Spleen (tissue), 11 donors: Measurements from ENCODE around the gene C1QC. TPM values are rescaled to one million over a fixed set of nuclear protein-coding genes. Genes with fewer than 3 reads are reported as not detected.
A peak's percentile ranks its signal among the peaks of the same experiment; 100 is the strongest.

Source experiments
- DNase-seq: peaks from one replicate; pipeline ENCODE4 v3.0.0-alpha.2; 2020
- H3K27ac ChIP-seq, 8 donors: fragments of 200-600 bp; sonication (generic) in 7 of 8; 1 replicate in 4 of 8; 2 replicates in 4 of 8; pipeline versions ENCODE4 v1.5.0 to v1.8.0; 2016 to 2021; ENCODE audit warnings: inconsistent platforms in 4 of 8, mild to moderate bottlenecking in 4 of 8, moderate library complexity in 1 of 8
- H3K27me3 ChIP-seq, 7 donors: fragments of 200-600 bp; sonication (generic) in 6 of 7; replicated peaks in 1 of 7; 1 replicate in 4 of 7; 2 replicates in 3 of 7; pipeline versions ENCODE4 v1.5.0 to v1.8.0; 2016 to 2021; ENCODE audit warnings: inconsistent platforms in 3 of 7, mild to moderate bottlenecking in 1 of 7
- H3K36me3 ChIP-seq, 6 donors: fragments of 200-600 bp; sonication (generic) in 5 of 6; 1 replicate in 4 of 6; 2 replicates in 2 of 6; pipeline versions ENCODE4 v1.5.0 to v1.8.0; 2016 to 2021; ENCODE audit warnings: inconsistent platforms in 2 of 6
- H3K4me1 ChIP-seq, 6 donors: fragments of 200-600 bp; sonication (generic) in 5 of 6; 1 replicate in 3 of 6; 2 replicates in 3 of 6; pipeline versions ENCODE4 v1.5.0 to v1.8.0; 2016 to 2021; ENCODE audit warnings: inconsistent platforms in 3 of 6
- H3K4me3 ChIP-seq, 8 donors: fragments of 200-600 bp; sonication (generic) in 7 of 8; 1 replicate in 4 of 8; 2 replicates in 4 of 8; pipeline versions ENCODE4 v1.5.0 to v1.8.0; 2016 to 2021; ENCODE audit warnings: inconsistent platforms in 4 of 8, mild to moderate bottlenecking in 4 of 8, moderate library complexity in 2 of 8
- H3K9me3 ChIP-seq, 8 donors: fragments of 200-600 bp; sonication (generic) in 7 of 8; 1 replicate in 4 of 8; 2 replicates in 4 of 8; pipeline versions ENCODE4 v1.5.0 to v1.8.0; 2016 to 2021; ENCODE audit warnings: inconsistent platforms in 4 of 8
- POLR2A ChIP-seq, 3 donors: fragments of 450-650 bp; IDR thresholded peaks; one replicate each; pipeline ENCODE4 v1.5.1; 2017; ENCODE audit warnings: antibody characterized with exemption in 3 of 3, mild to moderate bottlenecking in 1 of 3
- POLR2AphosphoS5 ChIP-seq, 3 donors: sonication (generic); formaldehyde crosslinking; IDR thresholded peaks; one replicate each; pipeline ENCODE4 v1.5.1; 2017; ENCODE audit warnings: antibody characterized with exemption in 3 of 3
- WGBS, 5 donors: extraction: QIAGEN DNeasy Blood & Tissue Kit in 3 of 5; methylation state at CpG; one replicate each; pipeline versions ENCODE4 v1.1.5 to v1.1.7; 2013 to 2018; 5-methylcytosine and 5-hydroxymethylcytosine counted together
- intact Hi-C: fragments of 100-400 bp; cut with DNase I; formaldehyde crosslinking; loops from one replicate; pipeline ENCODE4 v1.15.0; 2023; ENCODE audit warnings: low total_unique reads
- polyA plus RNA-seq, 3 donors: library from polyadenylated mRNA; stranded (reverse); fragments of 200-250 nt; gene quantifications; one replicate each; pipeline ENCODE4 v1.2.1, GENCODE V29; 2013
- total RNA-seq, 7 donors: library from RNA; depleted of rRNA in 3 of 7; stranded (reverse); fragments of >200 nt in 3 of 7; fragmentation: NEBNext Ultra II Directional in 4 of 7; extraction: Animal tissue kit (Norgen Biotek cat#: 25700) in 4 of 7; gene quantifications; one replicate each; pipeline versions ENCODE4 v1.1.0 to v1.2.1, GENCODE V29; 2016 to 2021
- TF ChIP-seq, protein P1 (sequence below), 11 experiments: fragments of 200-600 bp in 7 of 11; fragments of 450-650 bp in 4 of 11; sonication (generic) in 4 of 11; IDR thresholded peaks in 8 of 11; conservative IDR thresholded peaks in 3 of 11; 1 replicate in 7 of 11; 2 replicates in 4 of 11; pipeline versions ENCODE4 v1.4.0 to v1.8.0; 2016 to 2021; ENCODE audit warnings: antibody characterized with exemption in 11 of 11, inconsistent platforms in 4 of 11, mild to moderate bottlenecking in 1 of 11
- donor health status: healthy with polysubstance abuse.
- donor health status: DM: no; HTN: no; CAD: no; lungs with moderate emphysema.
- donor health status: DM: no; HTN: no; CAD: no.
- donor health status: Bipolar disorder and iron deficiency.
- donor health status: healthy.
- donor health status: DM: no; HTN: no; CAD: no.
- donor health status: DM: yes; HTN: yes; CAD: no.

C1QC gene
- total and polyA plus RNA-seq, 10 donors = 98.7 to 1,691 (median 1,058) TPM

DNA sequence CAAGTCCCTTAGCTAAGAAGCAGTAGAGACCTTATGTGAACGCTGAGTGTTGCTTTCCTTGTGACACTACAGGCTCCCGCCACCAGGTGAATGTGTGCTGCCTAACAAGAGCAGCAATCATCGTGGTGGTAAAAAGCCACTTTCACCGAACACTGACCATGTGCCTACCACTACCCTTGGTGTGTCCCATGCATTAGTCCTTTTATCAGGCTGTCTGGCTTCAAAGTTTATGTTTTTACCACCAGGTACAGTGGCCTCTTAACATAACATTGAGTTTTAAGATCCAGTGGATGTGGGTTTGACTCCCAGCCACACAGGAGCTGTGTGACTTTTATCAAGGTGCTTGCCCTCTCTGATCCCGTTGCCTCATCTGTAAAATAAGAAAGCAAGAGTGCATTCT, 11.3 kb downstream of the C1QC start:
- Histone ChIP-seq H3K27ac (peak overlapping the region in 5 of 8 donors; percentile 57 to 79 (median 71)), H3K4me1 (no peaks in the 10 kb centered on the region), H3K36me3 (peaks cover 0 to 8% (median 0%) of the 10 kb centered on the region in 6 donors), H3K27me3 (peaks cover 0 to 27% (median 0%) of the 10 kb centered on the region in 7 donors), H3K9me3 (no peaks in the 10 kb centered on the region), H3K4me3 (peak overlapping the region in 6 of 8 donors; percentile 18 to 59 (median 28))
- TF ChIP-seq POLR2AphosphoS5 (IDR thresholded peaks at IDR 0.05) (no peak), POLR2A (IDR thresholded peaks at IDR 0.05) (no peak)
- TF ChIP-seq, protein P1, sequence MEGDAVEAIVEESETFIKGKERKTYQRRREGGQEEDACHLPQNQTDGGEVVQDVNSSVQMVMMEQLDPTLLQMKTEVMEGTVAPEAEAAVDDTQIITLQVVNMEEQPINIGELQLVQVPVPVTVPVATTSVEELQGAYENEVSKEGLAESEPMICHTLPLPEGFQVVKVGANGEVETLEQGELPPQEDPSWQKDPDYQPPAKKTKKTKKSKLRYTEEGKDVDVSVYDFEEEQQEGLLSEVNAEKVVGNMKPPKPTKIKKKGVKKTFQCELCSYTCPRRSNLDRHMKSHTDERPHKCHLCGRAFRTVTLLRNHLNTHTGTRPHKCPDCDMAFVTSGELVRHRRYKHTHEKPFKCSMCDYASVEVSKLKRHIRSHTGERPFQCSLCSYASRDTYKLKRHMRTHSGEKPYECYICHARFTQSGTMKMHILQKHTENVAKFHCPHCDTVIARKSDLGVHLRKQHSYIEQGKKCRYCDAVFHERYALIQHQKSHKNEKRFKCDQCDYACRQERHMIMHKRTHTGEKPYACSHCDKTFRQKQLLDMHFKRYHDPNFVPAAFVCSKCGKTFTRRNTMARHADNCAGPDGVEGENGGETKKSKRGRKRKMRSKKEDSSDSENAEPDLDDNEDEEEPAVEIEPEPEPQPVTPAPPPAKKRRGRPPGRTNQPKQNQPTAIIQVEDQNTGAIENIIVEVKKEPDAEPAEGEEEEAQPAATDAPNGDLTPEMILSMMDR (IDR thresholded peaks at IDR 0.05 in 8 of 11, conservative IDR thresholded peaks at IDR 0.05 in 3 of 11) = no peak
- intact Hi-C loops = no loop called here
- no peak for DNase-seq
- WGBS, 5 donors = 60 to 76% (median 65%) methylated on average over 5 of the region's 5 CpGs

DNA sequence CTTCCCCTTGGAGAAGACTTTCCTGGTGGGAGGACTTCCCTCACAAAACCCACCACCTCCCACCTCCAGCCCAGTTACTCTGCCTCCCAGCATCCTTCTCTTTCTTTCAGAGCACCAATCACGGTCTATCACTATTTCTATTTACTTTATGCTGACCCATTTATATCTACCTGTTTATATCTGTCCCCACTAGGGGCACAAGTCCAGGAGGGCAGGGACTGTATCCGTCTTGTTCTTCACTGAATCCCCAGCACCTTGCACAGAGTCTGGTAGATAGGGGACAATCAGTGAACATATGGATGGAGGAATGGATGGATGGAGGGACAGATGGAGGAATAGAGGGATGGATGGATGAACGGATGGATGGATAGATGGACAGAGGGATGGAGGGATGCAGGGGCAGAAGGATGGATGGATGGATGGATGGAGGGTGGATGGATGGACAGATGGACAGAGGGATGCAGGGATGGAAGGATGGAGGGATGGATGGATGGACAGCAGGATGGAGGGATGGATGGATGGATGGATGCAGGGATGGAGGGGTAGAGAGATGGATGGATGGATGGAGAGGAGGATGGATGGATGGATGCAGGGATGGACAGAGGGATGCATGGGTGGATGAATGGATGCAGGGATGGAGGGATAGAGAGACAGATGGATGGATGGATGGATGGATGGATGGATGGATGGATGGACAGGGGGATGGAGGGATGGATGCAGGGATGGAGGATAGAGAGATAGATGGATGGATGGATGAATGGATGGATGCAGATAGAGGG, 15.1 kb downstream of the C1QC start:
- 65 to 74% (median 69%) methylated on average over 3 of the region's 3 CpGs for WGBS, 5 donors
- intact Hi-C loops = no loop called here
- no peak for TF ChIP-seq POLR2AphosphoS5 (IDR thresholded peaks at IDR 0.05)
- no peak for TF ChIP-seq POLR2A (IDR thresholded peaks at IDR 0.05)
- TF ChIP-seq, protein P1 (IDR thresholded peaks at IDR 0.05 in 8 of 11, conservative IDR thresholded peaks at IDR 0.05 in 3 of 11) = no peak
- DNase-seq = no peak
- Histone ChIP-seq H3K27me3 (peaks cover 0 to 28% (median 0%) of the 10 kb centered on the region in 7 donors), H3K27ac (no peak overlapping the region), H3K4me3 (peak overlapping the region in 4 of 8 donors; percentile 27 to 59 (median 36)), H3K4me1 (no peaks in the 10 kb centered on the region), H3K36me3 (peaks cover 0 to 27% (median 0%) of the 10 kb centered on the region in 6 donors), H3K9me3 (no peaks in the 10 kb centered on the region)

DNA sequence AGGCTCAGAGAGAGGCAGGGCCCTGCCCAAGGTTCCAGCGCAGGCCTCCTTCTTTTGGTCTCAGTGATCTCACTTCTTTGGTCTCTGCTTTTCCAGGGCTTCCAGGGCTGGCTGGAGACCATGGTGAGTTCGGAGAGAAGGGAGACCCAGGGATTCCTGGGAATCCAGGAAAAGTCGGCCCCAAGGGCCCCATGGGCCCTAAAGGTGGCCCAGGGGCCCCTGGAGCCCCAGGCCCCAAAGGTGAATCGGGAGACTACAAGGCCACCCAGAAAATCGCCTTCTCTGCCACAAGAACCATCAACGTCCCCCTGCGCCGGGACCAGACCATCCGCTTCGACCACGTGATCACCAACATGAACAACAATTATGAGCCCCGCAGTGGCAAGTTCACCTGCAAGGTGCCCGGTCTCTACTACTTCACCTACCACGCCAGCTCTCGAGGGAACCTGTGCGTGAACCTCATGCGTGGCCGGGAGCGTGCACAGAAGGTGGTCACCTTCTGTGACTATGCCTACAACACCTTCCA, 17.3 kb downstream of the C1QC start:
- DNase-seq = no peak

More for the DNA sequence above, 17.3 kb downstream of the C1QC start:
- peaks cover 0 to 27% (median 0%) of the 10 kb centered on the region in 6 donors for H3K36me3 ChIP-seq
- H3K4me3 ChIP-seq = no peak overlapping the region
- intact Hi-C loops = loop anchor here (10.0 kb wide), 1 partner anchor 274 kb away; no protein-coding TSS in a partner anchor
- H3K9me3 ChIP-seq = no peaks in the 10 kb centered on the region
- WGBS, 5 donors = 89 to 95% (median 90%) methylated on average over 19 of the region's 19 CpGs
- peaks cover 0 to 20% (median 0%) of the 10 kb centered on the region in 7 donors for H3K27me3 ChIP-seq
- peaks cover 0 to 3% (median 0%) of the 10 kb centered on the region in 6 donors for H3K4me1 ChIP-seq
- H3K27ac ChIP-seq = no peak overlapping the region
- TF ChIP-seq, protein P1 (IDR thresholded peaks at IDR 0.05 in 8 of 11, conservative IDR thresholded peaks at IDR 0.05 in 3 of 11) = no peak
- TF ChIP-seq POLR2AphosphoS5 (IDR thresholded peaks at IDR 0.05) = peak; percentile 8 to 27 (median 26)
